B cell (primary cell): ENCODE results near the gene IMMP2L. TPM values are rescaled to one million over a fixed set of nuclear protein-coding genes. Genes with fewer than 3 reads are reported as not detected.

Experiments used
- ATAC-seq: fragments of 200-7000 bp; cut with Tn5 transposase; one replicate; pipeline ENCODE4 v1.10.0; 2021; ENCODE audit warnings: low read depth, mild to moderate bottlenecking, moderate number of reproducible peaks, moderate library complexity
- CTCF ChIA-PET: fragments of 350-600 bp; sonication (Branson Sonifier 250); formaldehyde crosslinking; loops from one replicate; lab custom pipeline; 2021; ENCODE audit warnings: antibody characterized with exemption, inconsistent platforms; lab: Charles Lee
- POLR2A ChIA-PET: fragments of 350-600 bp; sonication (Branson Sonifier 250); formaldehyde crosslinking; loops from one replicate; lab custom pipeline; 2021; ENCODE audit warnings: antibody characterized with exemption; lab: Charles Lee
- DNase-seq: peaks from one replicate; pipeline ENCODE4 v3.0.0; 2013
- H2AFZ ChIP-seq: 2 replicates; pipeline ENCODE4 v1.6.1; 2012; ENCODE audit warnings: mild to moderate bottlenecking, low read depth, low read length; ENCODE audit not compliant: insufficient read depth, poor library complexity, severe bottlenecking
- H3K27ac ChIP-seq, 2 donors: 1 replicate in 1 of 2; 2 replicates in 1 of 2; pipeline ENCODE4 v1.5.1; 2012 to 2013; ENCODE audit warnings: low read length in 2 of 2, mild to moderate bottlenecking in 2 of 2, moderate library complexity in 1 of 2
- H3K27me3 ChIP-seq, 4 experiments: fragments of 200-600 bp in 1 of 4; sonication (generic) in 1 of 4; replicated peaks in 1 of 4; 1 replicate in 2 of 4; 2 replicates in 2 of 4; pipeline versions ENCODE4 v1.6.1 to v1.7.0; 2013 to 2016; ENCODE audit warnings: low read length in 3 of 4, mild to moderate bottlenecking in 2 of 4, mixed read lengths in 1 of 4, moderate library complexity in 1 of 4; ENCODE audit not compliant: insufficient read depth in 4 of 4, control insufficient read depth in 3 of 4; ENCODE audit errors: control extremely low read depth in 1 of 4
- H3K36me3 ChIP-seq, 2 experiments: replicated peaks in 1 of 2; 1 replicate in 1 of 2; 2 replicates in 1 of 2; pipeline versions ENCODE4 v1.6.1 to v1.7.1; 2013; ENCODE audit warnings: low read length in 1 of 2; ENCODE audit not compliant: insufficient read depth in 2 of 2, control insufficient read depth in 1 of 2; ENCODE audit errors: control extremely low read depth in 1 of 2, extremely low read depth in 1 of 2
- H3K4me1 ChIP-seq, 2 donors: fragments of 200-600 bp in 1 of 2; sonication (generic) in 1 of 2; 1 replicate in 1 of 2; 2 replicates in 1 of 2; pipeline versions ENCODE4 v1.5.1 to v1.6.1; 2013 to 2017; ENCODE audit warnings: low read length in 2 of 2; ENCODE audit not compliant: control insufficient read depth in 2 of 2, insufficient read depth in 2 of 2
- H3K4me2 ChIP-seq: replicated peaks from 2 replicates; pipeline ENCODE3; 2012; ENCODE audit warnings: mild to moderate bottlenecking, low read depth, low read length; ENCODE audit not compliant: poor library complexity, severe bottlenecking
- H3K4me3 ChIP-seq, 5 experiments: fragments of 200-600 bp in 1 of 5; sonication (generic) in 1 of 5; 1 replicate in 3 of 5; 2 replicates in 2 of 5; pipeline versions ENCODE4 v1.5.1 to v1.7.0; 2011 to 2016; ENCODE audit warnings: low read length in 4 of 5, mild to moderate bottlenecking in 4 of 5, low read depth in 2 of 5, control low read depth in 1 of 5, moderate library complexity in 1 of 5; ENCODE audit not compliant: insufficient read depth in 1 of 5; ENCODE audit errors: control extremely low read depth in 1 of 5, extremely low read depth in 1 of 5
- H3K79me2 ChIP-seq: fragments of 200-600 bp; sonication (generic); one replicate; pipeline ENCODE4 v1.6.0; 2016; ENCODE audit warnings: low read length; ENCODE audit not compliant: control insufficient read depth, insufficient read depth
- H3K9ac ChIP-seq: fragments of 200-600 bp; sonication (generic); 2 replicates; pipeline ENCODE4 v1.6.1; 2017; ENCODE audit warnings: mild to moderate bottlenecking, low read length, moderate library complexity
- H3K9me3 ChIP-seq, 3 donors: one replicate each; pipeline versions ENCODE4 v1.6.1 to v1.7.1; 2013; ENCODE audit warnings: low read length in 2 of 3; ENCODE audit not compliant: control insufficient read depth in 2 of 3, insufficient read depth in 1 of 3; ENCODE audit errors: control extremely low read depth in 1 of 3
- H4K20me1 ChIP-seq: 2 replicates; pipeline ENCODE4 v1.6.0; 2012; ENCODE audit warnings: mild to moderate bottlenecking, low read length; ENCODE audit not compliant: insufficient read depth, control insufficient read depth, poor library complexity, severe bottlenecking
- H3K27ac Mint-ChIP-seq: one replicate; pipeline ENCODE4 v1.8.0; 2021; ENCODE audit warnings: mixed read lengths
- H3K27me3 Mint-ChIP-seq: one replicate; pipeline ENCODE4 v1.8.0; 2021; ENCODE audit warnings: mixed read lengths
- H3K4me1 Mint-ChIP-seq: one replicate; pipeline ENCODE4 v1.8.0; 2021; ENCODE audit warnings: mixed read lengths
- H3K4me3 Mint-ChIP-seq: one replicate; pipeline ENCODE4 v1.8.0; 2021; ENCODE audit warnings: mixed read lengths
- H3K9me3 Mint-ChIP-seq: one replicate; pipeline ENCODE4 v1.8.0; 2022; ENCODE audit warnings: mixed read lengths; ENCODE audit not compliant: insufficient read depth
- CTCF ChIP-seq: fragments of 200-600 bp; IDR thresholded peaks from one replicate; pipeline ENCODE4 v1.8.0; 2022; ENCODE audit warnings: antibody characterized with exemption, mild to moderate bottlenecking
- EZH2 ChIP-seq: IDR thresholded peaks from 2 replicates; pipeline ENCODE4 v1.6.1; 2012; ENCODE audit warnings: borderline replicate concordance, low read depth, mild to moderate bottlenecking, moderate library complexity, low read length; ENCODE audit not compliant: insufficient read depth, poor library complexity, severe bottlenecking
- WGBS: methylation state at CpG from one replicate; pipeline ENCODE4 v1.1.5; 2013; ENCODE audit warnings: missing lambda C conversion rate; ENCODE audit not compliant: insufficient coverage; 5-methylcytosine and 5-hydroxymethylcytosine counted together
- intact Hi-C: fragments of 100-400 bp; cut with micrococcal nuclease; formaldehyde crosslinking; loops from one replicate; pipeline ENCODE4 v1.10.0; 2022
- polyA plus RNA-seq: library from polyadenylated mRNA; depleted of rRNA; stranded (reverse); fragments of >200 nt; gene quantifications from 2 replicates; pipeline ENCODE4 v1.2.3, GENCODE V29; 2012
- total RNA-seq, 2 donors: library from RNA; stranded (reverse); fragments of 120-200 nt in 1 of 2; gene quantifications; 1 replicate in 1 of 2; 2 replicates in 1 of 2; pipeline versions ENCODE4 v1.2.3 to v1.2.4, GENCODE V29; 2013 to 2022

Gene IMMP2L
- total and polyA plus RNA-seq, 2 donors (not counting 1 experiment from before 2014, with no cell fraction given): 3.8 to 34.2 TPM

- Histone ChIP-seq H4K20me1 (no peaks in the 10 kb centered on the region), H3K9me3 (peaks cover 0 to 3% (median 0%) of the 10 kb centered on the region in 3 donors), H3K27ac (no peak overlapping the region), H3K4me1 (no peaks in the 10 kb centered on the region), H3K9ac (no peak overlapping the region), H2AFZ (no peak overlapping the region), H3K79me2 (no peaks in the 10 kb centered on the region), H3K4me3 (no peak overlapping the region), H3K4me2 (no peak overlapping the region), H3K27me3 (no peaks in the 10 kb centered on the region), H3K36me3 (no peaks in the 10 kb centered on the region)
- ChIA-PET POLR2A (no interaction called here), CTCF (no interaction called here)
- WGBS: 83% methylated on average over 1 of the region's 2 CpGs
- intact Hi-C loops: no loop called here
- Mint-ChIP-seq H3K4me1 (no peaks in the 10 kb centered on the region), H3K27ac (no peak overlapping the region), H3K4me3 (no peak overlapping the region), H3K27me3 (no peaks in the 10 kb centered on the region), H3K9me3 (no peaks in the 10 kb centered on the region)
- ATAC-seq: no peak
- DNase-seq: no peak
- TF ChIP-seq CTCF (no peak), EZH2 (no peak)
Measured at GRCh38 chr7:110621289-110621688, 941.0 kb downstream of the IMMP2L start.

GRCh38 chr7:110620110-110620735 is 942.1 kb downstream of the IMMP2L start:
- no peaks in the 10 kb centered on the region for H3K9me3 Mint-ChIP-seq
- H3K27ac Mint-ChIP-seq: no peak overlapping the region
- no peak overlapping the region for H3K27ac ChIP-seq
- no peak overlapping the region for H2AFZ ChIP-seq
- no peaks in the 10 kb centered on the region for H3K36me3 ChIP-seq
- DNase-seq (no peak), ATAC-seq (no peak)
- no peaks in the 10 kb centered on the region for H3K4me1 Mint-ChIP-seq
- H3K4me3 Mint-ChIP-seq: no peak overlapping the region
- 92% methylated on average over 6 of the region's 7 CpGs for WGBS
- H3K9ac ChIP-seq: no peak overlapping the region
- H3K27me3 Mint-ChIP-seq: no peaks in the 10 kb centered on the region
- no peak for TF ChIP-seq EZH2
- no peak for TF ChIP-seq CTCF
- H4K20me1 ChIP-seq: no peaks in the 10 kb centered on the region
- intact Hi-C loops: no loop called here
- H3K79me2 ChIP-seq: no peaks in the 10 kb centered on the region
- H3K4me2 ChIP-seq: no peak overlapping the region
- POLR2A ChIA-PET: no interaction called here
- CTCF ChIA-PET: no interaction called here
- H3K27me3 ChIP-seq: no peaks in the 10 kb centered on the region
- no peaks in the 10 kb centered on the region for H3K4me1 ChIP-seq
- peaks cover 0 to 3% (median 0%) of the 10 kb centered on the region in 3 donors for H3K9me3 ChIP-seq
- H3K4me3 ChIP-seq: no peak overlapping the region
